ENCODE data around the gene DENND2C.

Gene DENND2C

GRCh38 chr1:114685851-114686250 lies 16.0 kb upstream of the DENND2C start:
- DNase-seq (ENCODE audit: low read depth, low spot score) = no peak
- Histone ChIP-seq H3K27ac (ENCODE audit: low read length) (no peak overlapping the region), H3K4me3 (ENCODE audit: low read length) (no peak overlapping the region), H3K4me1 (ENCODE audit: control insufficient read depth, insufficient read depth, low read length) (no peaks in the 10 kb centered on the region), H3K27me3 (ENCODE audit: control insufficient read depth, insufficient read depth, low read length) (no peaks in the 10 kb centered on the region), H3K36me3 (ENCODE audit: control insufficient read depth, insufficient read depth, low read length) (no peaks in the 10 kb centered on the region), H3K9me3 (ENCODE audit: control insufficient read depth, insufficient read depth, low read length) (no peaks in the 10 kb centered on the region; the same call in 1 of the 2 replicates)
- WGBS (ENCODE audit: insufficient coverage, insufficient read length) = no CpG with 5 or more reads among the region's 5 CpGs

GRCh38 chr1:114677691-114678090 lies 7.8 kb upstream of the DENND2C start:
- no peaks in the 10 kb centered on the region for H3K9me3 ChIP-seq (ENCODE audit: control insufficient read depth, insufficient read depth, low read length)
- no peaks in the 10 kb centered on the region for H3K36me3 ChIP-seq (ENCODE audit: control insufficient read depth, insufficient read depth, low read length)
- H3K4me3 ChIP-seq (ENCODE audit: low read length) = no peak overlapping the region
- no peak overlapping the region for H3K27ac ChIP-seq (ENCODE audit: low read length)
- no peaks in the 10 kb centered on the region for H3K4me1 ChIP-seq (ENCODE audit: control insufficient read depth, insufficient read depth, low read length)
- no peaks in the 10 kb centered on the region for H3K27me3 ChIP-seq (ENCODE audit: control insufficient read depth, insufficient read depth, low read length)
- no peak for DNase-seq (ENCODE audit: low read depth, low spot score)
- WGBS (ENCODE audit: insufficient coverage, insufficient read length) = no CpG with 5 or more reads among the region's 5 CpGs

- no peak for DNase-seq (ENCODE audit: low read depth, low spot score)
- Histone ChIP-seq H3K36me3 (ENCODE audit: control insufficient read depth, insufficient read depth, low read length) (no peaks in the 10 kb centered on the region), H3K27me3 (ENCODE audit: control insufficient read depth, insufficient read depth, low read length) (no peaks in the 10 kb centered on the region), H3K27ac (ENCODE audit: low read length) (no peak overlapping the region), H3K4me3 (ENCODE audit: low read length) (no peak overlapping the region), H3K9me3 (ENCODE audit: control insufficient read depth, insufficient read depth, low read length) (no peaks in the 10 kb centered on the region), H3K4me1 (ENCODE audit: control insufficient read depth, insufficient read depth, low read length) (no peaks in the 10 kb centered on the region)
- no CpG with 5 or more reads among the region's 1 CpG for WGBS (ENCODE audit: insufficient coverage, insufficient read length)
These were observed 6.3 kb upstream of the DENND2C start for GRCh38 chr1:114676115-114676514.

- H3K4me3 ChIP-seq (ENCODE audit: low read length) = no peak overlapping the region
- WGBS (ENCODE audit: insufficient coverage, insufficient read length) = no CpG with 5 or more reads among the region's 7 CpGs
- H3K27me3 ChIP-seq (ENCODE audit: control insufficient read depth, insufficient read depth, low read length) = no peaks in the 10 kb centered on the region; the same call in 1 of the 2 replicates
- no peak overlapping the region for H3K27ac ChIP-seq (ENCODE audit: low read length)
- H3K9me3 ChIP-seq (ENCODE audit: control insufficient read depth, insufficient read depth, low read length) = no peaks in the 10 kb centered on the region
- DNase-seq (ENCODE audit: low read depth, low spot score) = no peak
- no peaks in the 10 kb centered on the region for H3K36me3 ChIP-seq (ENCODE audit: control insufficient read depth, insufficient read depth, low read length)
- no peaks in the 10 kb centered on the region for H3K4me1 ChIP-seq (ENCODE audit: control insufficient read depth, insufficient read depth, low read length)
These were observed 2.1 kb upstream of the DENND2C start for GRCh38 chr1:114671939-114672275.

- no peak for DNase-seq (ENCODE audit: low read depth, low spot score)
- no peak overlapping the region for H3K4me3 ChIP-seq (ENCODE audit: low read length)
These were observed 1.4 kb upstream of the DENND2C start for GRCh38 chr1:114671011-114671938.

GRCh38 chr1:114670083-114671010 lies 498 bp upstream of the DENND2C start:
- H3K36me3 ChIP-seq (ENCODE audit: control insufficient read depth, insufficient read depth, low read length) = no peaks in the 10 kb centered on the region
- no peaks in the 10 kb centered on the region; the same call in 1 of the 2 replicates for H3K27me3 ChIP-seq (ENCODE audit: control insufficient read depth, insufficient read depth, low read length)
- peak; percentile 73 for DNase-seq (ENCODE audit: low read depth, low spot score)
- WGBS (ENCODE audit: insufficient coverage, insufficient read length) = no CpG with 5 or more reads among the region's 45 CpGs
- no peak overlapping the region for H3K27ac ChIP-seq (ENCODE audit: low read length)
- no peaks in the 10 kb centered on the region for H3K9me3 ChIP-seq (ENCODE audit: control insufficient read depth, insufficient read depth, low read length)
- no peaks in the 10 kb centered on the region for H3K4me1 ChIP-seq (ENCODE audit: control insufficient read depth, insufficient read depth, low read length)
- peak overlapping the region; percentile 67; the same call in 1 of the 2 replicates for H3K4me3 ChIP-seq (ENCODE audit: low read length)

More at GRCh38 chr1:114671011-114671938, 1.4 kb upstream of the DENND2C start:
- H3K4me1 ChIP-seq (ENCODE audit: control insufficient read depth, insufficient read depth, low read length) = no peaks in the 10 kb centered on the region
- no peak overlapping the region for H3K27ac ChIP-seq (ENCODE audit: low read length)
- WGBS (ENCODE audit: insufficient coverage, insufficient read length) = no CpG with 5 or more reads among the region's 9 CpGs
- no peaks in the 10 kb centered on the region for H3K9me3 ChIP-seq (ENCODE audit: control insufficient read depth, insufficient read depth, low read length)
- no peaks in the 10 kb centered on the region for H3K36me3 ChIP-seq (ENCODE audit: control insufficient read depth, insufficient read depth, low read length)
- H3K27me3 ChIP-seq (ENCODE audit: control insufficient read depth, insufficient read depth, low read length) = no peaks in the 10 kb centered on the region; the same call in 1 of the 2 replicates

- no peaks in the 10 kb centered on the region; the same call in 1 of the 2 replicates for H3K27me3 ChIP-seq (ENCODE audit: control insufficient read depth, insufficient read depth, low read length)
- H3K4me3 ChIP-seq (ENCODE audit: low read length) = peak overlapping the region; percentile 67; the same call in 1 of the 2 replicates
- WGBS (ENCODE audit: insufficient coverage, insufficient read length) = no CpG with 5 or more reads among the region's 13 CpGs
- no peaks in the 10 kb centered on the region for H3K9me3 ChIP-seq (ENCODE audit: control insufficient read depth, insufficient read depth, low read length)
- H3K4me1 ChIP-seq (ENCODE audit: control insufficient read depth, insufficient read depth, low read length) = no peaks in the 10 kb centered on the region
- no peak overlapping the region for H3K27ac ChIP-seq (ENCODE audit: low read length)
- no peaks in the 10 kb centered on the region for H3K36me3 ChIP-seq (ENCODE audit: control insufficient read depth, insufficient read depth, low read length)
- no peak for DNase-seq (ENCODE audit: low read depth, low spot score)
These were observed 876 bp downstream of the DENND2C start for GRCh38 chr1:114668784-114669561.

GRCh38 chr1:114668373-114668772 lies 1.5 kb downstream of the DENND2C start:
- Histone ChIP-seq H3K27ac (ENCODE audit: low read length) (no peak overlapping the region), H3K27me3 (ENCODE audit: control insufficient read depth, insufficient read depth, low read length) (no peaks in the 10 kb centered on the region; the same call in 1 of the 2 replicates), H3K9me3 (ENCODE audit: control insufficient read depth, insufficient read depth, low read length) (no peaks in the 10 kb centered on the region), H3K36me3 (ENCODE audit: control insufficient read depth, insufficient read depth, low read length) (no peaks in the 10 kb centered on the region), H3K4me3 (ENCODE audit: low read length) (no peak overlapping the region), H3K4me1 (ENCODE audit: control insufficient read depth, insufficient read depth, low read length) (no peaks in the 10 kb centered on the region)
- DNase-seq (ENCODE audit: low read depth, low spot score) = no peak
- 100% methylated on average over 3 of the region's 4 CpGs for WGBS (ENCODE audit: insufficient coverage, insufficient read length)

- H3K9me3 ChIP-seq (ENCODE audit: control insufficient read depth, insufficient read depth, low read length) = no peaks in the 10 kb centered on the region
- H3K27ac ChIP-seq (ENCODE audit: low read length) = no peak overlapping the region
- no peak for DNase-seq (ENCODE audit: low read depth, low spot score)
- H3K4me3 ChIP-seq (ENCODE audit: low read length) = no peak overlapping the region
- H3K4me1 ChIP-seq (ENCODE audit: control insufficient read depth, insufficient read depth, low read length) = no peaks in the 10 kb centered on the region
- no peaks in the 10 kb centered on the region; the same call in 1 of the 2 replicates for H3K27me3 ChIP-seq (ENCODE audit: control insufficient read depth, insufficient read depth, low read length)
- 100% methylated on average over 3 of the region's 3 CpGs for WGBS (ENCODE audit: insufficient coverage, insufficient read length)
- no peaks in the 10 kb centered on the region for H3K36me3 ChIP-seq (ENCODE audit: control insufficient read depth, insufficient read depth, low read length)
These were observed 2.9 kb downstream of the DENND2C start for GRCh38 chr1:114666954-114667353.

GRCh38 chr1:114660238-114660637 lies 9.6 kb downstream of the DENND2C start:
- Histone ChIP-seq H3K36me3 (ENCODE audit: control insufficient read depth, insufficient read depth, low read length) (no peaks in the 10 kb centered on the region), H3K4me1 (ENCODE audit: control insufficient read depth, insufficient read depth, low read length) (no peaks in the 10 kb centered on the region), H3K9me3 (ENCODE audit: control insufficient read depth, insufficient read depth, low read length) (no peaks in the 10 kb centered on the region), H3K27me3 (ENCODE audit: control insufficient read depth, insufficient read depth, low read length) (no peaks in the 10 kb centered on the region), H3K27ac (ENCODE audit: low read length) (no peak overlapping the region), H3K4me3 (ENCODE audit: low read length) (no peak overlapping the region)
- DNase-seq (ENCODE audit: low read depth, low spot score) = no peak
- WGBS (ENCODE audit: insufficient coverage, insufficient read length) = no CpG with 5 or more reads among the region's 2 CpGs
